Caco-2 (cell line): ENCODE data around the gene ARHGEF10L. TPM values are rescaled to one million over a fixed set of nuclear protein-coding genes. Genes with fewer than 3 reads are reported as not detected.
A peak's percentile ranks its signal among the peaks of the same experiment; 100 is the strongest.

Experiments used
- BruUV-seq: library from RNA; stranded (reverse); fragments of 400-500 nt; replicated peaks from 2 replicates; lab custom pipeline; 2021; lab: Mats Ljungman, UMichigan
- CTCF ChIA-PET: fragments of 300-600 bp; sonication (Branson Sonifier 250); formaldehyde crosslinking; loops from one replicate; lab custom pipeline; 2022; ENCODE audit warnings: antibody characterized with exemption; lab: Charles Lee
- POLR2A ChIA-PET: fragments of 300-600 bp; sonication (Branson Sonifier 250); formaldehyde crosslinking; loops from one replicate; lab custom pipeline; 2022; ENCODE audit warnings: antibody characterized with exemption; lab: Charles Lee
- DNase-seq, 2 experiments: peaks; one replicate each; pipeline versions ENCODE4 v3.0.0 to v3.0.0-alpha.2; 2020 to 2022
- H3K27me3 ChIP-seq: replicated peaks from 2 replicates; pipeline ENCODE4 v1.6.0; 2011; ENCODE audit warnings: low read length; ENCODE audit not compliant: control insufficient read depth, insufficient read depth
- H3K36me3 ChIP-seq: 2 replicates; pipeline ENCODE4 v1.5.1; 2011; ENCODE audit warnings: low read length; ENCODE audit not compliant: control insufficient read depth, insufficient read depth
- H3K4me1 ChIP-seq: fragments of 250-450 bp; sonication (Bioruptor Pico); 2 replicates; pipeline ENCODE4 v1.5.1; 2020; ENCODE audit warnings: mild to moderate bottlenecking
- H3K4me3 ChIP-seq: 2 replicates; pipeline ENCODE4 v1.5.1; 2011; ENCODE audit warnings: low read depth, mild to moderate bottlenecking, control low read depth, low read length
- H3K9me3 ChIP-seq: fragments of 250-450 bp; sonication (Bioruptor Pico); 2 replicates; pipeline ENCODE4 v1.5.1; 2020; ENCODE audit warnings: mild to moderate bottlenecking, moderate library complexity
- H3K27ac Mint-ChIP-seq: one replicate; pipeline ENCODE4 v1.8.0; 2022; ENCODE audit warnings: mixed read lengths; ENCODE audit not compliant: unreplicated experiment
- H3K27me3 Mint-ChIP-seq: one replicate; pipeline ENCODE4 v1.8.0; 2022; ENCODE audit warnings: mixed read lengths; ENCODE audit not compliant: insufficient read depth, unreplicated experiment
- H3K36me3 Mint-ChIP-seq: one replicate; pipeline ENCODE4 v1.8.0; 2022; ENCODE audit warnings: mild to moderate bottlenecking, mixed read lengths; ENCODE audit not compliant: insufficient read depth, unreplicated experiment
- H3K4me1 Mint-ChIP-seq: one replicate; pipeline ENCODE4 v1.8.0; 2022; ENCODE audit warnings: low read depth, mixed read lengths; ENCODE audit not compliant: unreplicated experiment
- H3K4me3 Mint-ChIP-seq: one replicate; pipeline ENCODE4 v1.8.0; 2022; ENCODE audit warnings: mild to moderate bottlenecking, moderate library complexity, mixed read lengths; ENCODE audit not compliant: unreplicated experiment
- H3K9me3 Mint-ChIP-seq: one replicate; pipeline ENCODE4 v1.8.0; 2022; ENCODE audit warnings: mixed read lengths; ENCODE audit not compliant: unreplicated experiment
- CTCF ChIP-seq, 2 experiments: fragments of 200-600 bp in 1 of 2; IDR thresholded peaks; 1 replicate in 1 of 2; 2 replicates in 1 of 2; pipeline versions ENCODE4 v1.5.1 to v1.8.0; 2011 to 2022; ENCODE audit warnings: antibody characterized with exemption in 1 of 2, control low read depth in 1 of 2, inconsistent platforms in 1 of 2, low read depth in 1 of 2, low read length in 1 of 2, mild to moderate bottlenecking in 1 of 2, moderate library complexity in 1 of 2; ENCODE audit not compliant: insufficient read depth in 1 of 2, severe bottlenecking in 1 of 2, unreplicated experiment in 1 of 2
- intact Hi-C: fragments of 100-400 bp; cut with micrococcal nuclease; formaldehyde crosslinking; loops from one replicate; pipeline ENCODE4 v1.10.0; 2022; ENCODE audit not compliant: unreplicated experiment
- total RNA-seq: library from RNA; stranded (reverse); gene quantifications from 2 replicates; pipeline ENCODE4 v1.2.3, GENCODE V29; 2022

Gene ARHGEF10L
- total RNA-seq, 1 experiment from 2014 or later = 31.3 TPM

- H3K36me3 ChIP-seq = no peaks in the 10 kb centered on the region; the same call in 1 of the 2 replicates
- TSS peak; percentile 62 for BruUV-seq
- POLR2A ChIA-PET = interaction anchor here (1.4 kb wide), 1 partner anchor 16 kb away, joined by 7 read pairs; no protein-coding TSS in a partner anchor
- peak overlapping the region; percentile 36 for H3K4me3 Mint-ChIP-seq
- no peaks in the 10 kb centered on the region for H3K36me3 Mint-ChIP-seq
- H3K4me1 ChIP-seq = peaks cover 50% of the 10 kb centered on the region
- H3K27me3 Mint-ChIP-seq = no peaks in the 10 kb centered on the region
- CTCF ChIA-PET = interaction anchor here (0.8 to 1.4 kb wide), 2 partner anchors 10 to 25 kb away, joined by 4 to 10 read pairs; no protein-coding TSS in a partner anchor
- H3K27me3 ChIP-seq = no peaks in the 10 kb centered on the region
- no peak for DNase-seq
- TF ChIP-seq CTCF (IDR thresholded peaks at IDR 0.05; ENCODE audit: insufficient read depth in 1 of 2, low read depth in 1 of 2, low read length in 1 of 2, severe bottlenecking in 1 of 2, unreplicated experiment in 1 of 2) = no peak
- H3K27ac Mint-ChIP-seq = no peak overlapping the region
- H3K4me1 Mint-ChIP-seq = peaks cover 25% of the 10 kb centered on the region
- no peak overlapping the region for H3K4me3 ChIP-seq
- intact Hi-C loops = loop anchor here (2.0 kb wide), 1 partner anchor 15 kb away; no protein-coding TSS in a partner anchor
- H3K9me3 Mint-ChIP-seq = no peaks in the 10 kb centered on the region
- H3K9me3 ChIP-seq = no peaks in the 10 kb centered on the region
Measured at GRCh38 chr1:17581389-17582123, 42.1 kb downstream of the ARHGEF10L start.

- H3K4me3 Mint-ChIP-seq = peak overlapping the region; percentile 36
- H3K36me3 Mint-ChIP-seq = no peaks in the 10 kb centered on the region
- peak; percentile 36 to 47 for DNase-seq
- Histone ChIP-seq H3K9me3 (no peaks in the 10 kb centered on the region), H3K4me3 (no peak overlapping the region), H3K27me3 (no peaks in the 10 kb centered on the region), H3K4me1 (peaks cover 57% of the 10 kb centered on the region), H3K36me3 (peaks cover 1% of the 10 kb centered on the region)
- H3K27ac Mint-ChIP-seq = peak overlapping the region; percentile 70
- no TSS peak for BruUV-seq
- CTCF ChIA-PET = interaction anchor here (0.7 to 1.4 kb wide), 6 partner anchors 9 to 89 kb away, joined by 3 to 10 read pairs (median 4); no protein-coding TSS in a partner anchor
- no peaks in the 10 kb centered on the region for H3K9me3 Mint-ChIP-seq
- POLR2A ChIA-PET = interaction anchor here (1.4 kb wide), 1 partner anchor 15 kb away, joined by 7 read pairs; no protein-coding TSS in a partner anchor
- peaks cover 32% of the 10 kb centered on the region for H3K4me1 Mint-ChIP-seq
- intact Hi-C loops = no loop called here
- no peak for TF ChIP-seq CTCF (IDR thresholded peaks at IDR 0.05; ENCODE audit: insufficient read depth in 1 of 2, low read depth in 1 of 2, low read length in 1 of 2, severe bottlenecking in 1 of 2, unreplicated experiment in 1 of 2)
- no peaks in the 10 kb centered on the region for H3K27me3 Mint-ChIP-seq
Measured at GRCh38 chr1:17582124-17582774, 42.8 kb downstream of the ARHGEF10L start.

GRCh38 chr1:17584539-17584938 is 45.0 kb downstream of the ARHGEF10L start:
- CTCF ChIA-PET = no interaction called here
- intact Hi-C loops = no loop called here
- no peaks in the 10 kb centered on the region for H3K27me3 ChIP-seq
- no peak overlapping the region for H3K4me3 ChIP-seq
- peaks cover 1% of the 10 kb centered on the region for H3K36me3 ChIP-seq
- no peaks in the 10 kb centered on the region for H3K9me3 Mint-ChIP-seq
- POLR2A ChIA-PET = no interaction called here
- TF ChIP-seq CTCF (IDR thresholded peaks at IDR 0.05; ENCODE audit: insufficient read depth in 1 of 2, low read depth in 1 of 2, low read length in 1 of 2, severe bottlenecking in 1 of 2, unreplicated experiment in 1 of 2) = no peak
- H3K4me1 ChIP-seq = peaks cover 64% of the 10 kb centered on the region
- H3K9me3 ChIP-seq = no peaks in the 10 kb centered on the region
- H3K4me3 Mint-ChIP-seq = no peak overlapping the region
- H3K4me1 Mint-ChIP-seq = peaks cover 50% of the 10 kb centered on the region
- no peaks in the 10 kb centered on the region for H3K27me3 Mint-ChIP-seq
- H3K27ac Mint-ChIP-seq = no peak overlapping the region
- DNase-seq = no peak
- H3K36me3 Mint-ChIP-seq = peaks cover 6% of the 10 kb centered on the region
- no TSS peak for BruUV-seq
